Chondrocyte (in vitro differentiated cells): ENCODE results near the gene IFT80. TPM values are rescaled to one million over a fixed set of nuclear protein-coding genes. Genes with fewer than 3 reads are reported as not detected.

Experiments
- DNase-seq: peaks from one replicate; pipeline ENCODE4 v3.0.0; 2021; ENCODE audit warnings: mixed read lengths, low spot score
- H3K27ac Mint-ChIP-seq: one replicate; pipeline ENCODE4 v1.8.0; 2021; ENCODE audit warnings: mild to moderate bottlenecking, moderate library complexity, mixed read lengths; ENCODE audit not compliant: unreplicated experiment
- H3K27me3 Mint-ChIP-seq: 2 replicates; pipeline ENCODE4 v1.8.0; 2021; ENCODE audit warnings: low read depth, mixed read lengths
- H3K36me3 Mint-ChIP-seq: 2 replicates; pipeline ENCODE4 v1.8.0; 2021; ENCODE audit warnings: low read depth, mixed read lengths
- H3K4me1 Mint-ChIP-seq: 2 replicates; pipeline ENCODE4 v1.8.0; 2021; ENCODE audit warnings: low read depth, mild to moderate bottlenecking, mixed read lengths
- H3K4me3 Mint-ChIP-seq: one replicate; pipeline ENCODE4 v1.8.0; 2021; ENCODE audit warnings: mild to moderate bottlenecking, moderate library complexity, mixed read lengths; ENCODE audit not compliant: unreplicated experiment
- H3K9me3 Mint-ChIP-seq: 2 replicates; pipeline ENCODE4 v1.8.0; 2021; ENCODE audit warnings: low read depth, mixed read lengths
- total RNA-seq: library from RNA; stranded (reverse); gene quantifications from 3 replicates; pipeline ENCODE4 v1.2.1, GENCODE V29; 2021
- TF ChIP-seq, protein P1 (sequence below): fragments of 200-600 bp; sonication (generic); IDR thresholded peaks from 2 replicates; pipeline ENCODE4 v1.5.0; 2021; ENCODE audit warnings: antibody characterized with exemption, mild to moderate bottlenecking, moderate library complexity

IFT80 gene
- total RNA-seq, 1 donor from 2014 or later = 22.6 TPM

GRCh38 chr3:160287666-160288065 is 111.4 kb downstream of the IFT80 start:
- no peaks in the 10 kb centered on the region for H3K27me3 Mint-ChIP-seq
- H3K9me3 Mint-ChIP-seq = peaks cover 8% of the 10 kb centered on the region
- H3K4me3 Mint-ChIP-seq = no peak overlapping the region
- TF ChIP-seq, protein P1, sequence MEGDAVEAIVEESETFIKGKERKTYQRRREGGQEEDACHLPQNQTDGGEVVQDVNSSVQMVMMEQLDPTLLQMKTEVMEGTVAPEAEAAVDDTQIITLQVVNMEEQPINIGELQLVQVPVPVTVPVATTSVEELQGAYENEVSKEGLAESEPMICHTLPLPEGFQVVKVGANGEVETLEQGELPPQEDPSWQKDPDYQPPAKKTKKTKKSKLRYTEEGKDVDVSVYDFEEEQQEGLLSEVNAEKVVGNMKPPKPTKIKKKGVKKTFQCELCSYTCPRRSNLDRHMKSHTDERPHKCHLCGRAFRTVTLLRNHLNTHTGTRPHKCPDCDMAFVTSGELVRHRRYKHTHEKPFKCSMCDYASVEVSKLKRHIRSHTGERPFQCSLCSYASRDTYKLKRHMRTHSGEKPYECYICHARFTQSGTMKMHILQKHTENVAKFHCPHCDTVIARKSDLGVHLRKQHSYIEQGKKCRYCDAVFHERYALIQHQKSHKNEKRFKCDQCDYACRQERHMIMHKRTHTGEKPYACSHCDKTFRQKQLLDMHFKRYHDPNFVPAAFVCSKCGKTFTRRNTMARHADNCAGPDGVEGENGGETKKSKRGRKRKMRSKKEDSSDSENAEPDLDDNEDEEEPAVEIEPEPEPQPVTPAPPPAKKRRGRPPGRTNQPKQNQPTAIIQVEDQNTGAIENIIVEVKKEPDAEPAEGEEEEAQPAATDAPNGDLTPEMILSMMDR = no peak
- peaks cover 11% of the 10 kb centered on the region for H3K36me3 Mint-ChIP-seq
- H3K27ac Mint-ChIP-seq = no peak overlapping the region
- DNase-seq = no peak
- no peaks in the 10 kb centered on the region for H3K4me1 Mint-ChIP-seq

- Mint-ChIP-seq H3K4me1 (no peaks in the 10 kb centered on the region), H3K4me3 (no peak overlapping the region), H3K27me3 (no peaks in the 10 kb centered on the region), H3K27ac (no peak overlapping the region), H3K9me3 (peaks cover 8% of the 10 kb centered on the region), H3K36me3 (peaks cover 10% of the 10 kb centered on the region)
- DNase-seq = no peak
- TF ChIP-seq, protein P1 = no peak
Measured at GRCh38 chr3:160286231-160286630, 112.8 kb downstream of the IFT80 start.

- H3K9me3 Mint-ChIP-seq = no peaks in the 10 kb centered on the region
- TF ChIP-seq, protein P1 = no peak
- H3K27me3 Mint-ChIP-seq = no peaks in the 10 kb centered on the region
- no peak overlapping the region for H3K27ac Mint-ChIP-seq
- H3K36me3 Mint-ChIP-seq = peaks cover 16% of the 10 kb centered on the region
- H3K4me1 Mint-ChIP-seq = no peaks in the 10 kb centered on the region
- no peak overlapping the region for H3K4me3 Mint-ChIP-seq
- DNase-seq = no peak
Measured at GRCh38 chr3:160280836-160281235, 118.2 kb downstream of the IFT80 start.

DNA sequence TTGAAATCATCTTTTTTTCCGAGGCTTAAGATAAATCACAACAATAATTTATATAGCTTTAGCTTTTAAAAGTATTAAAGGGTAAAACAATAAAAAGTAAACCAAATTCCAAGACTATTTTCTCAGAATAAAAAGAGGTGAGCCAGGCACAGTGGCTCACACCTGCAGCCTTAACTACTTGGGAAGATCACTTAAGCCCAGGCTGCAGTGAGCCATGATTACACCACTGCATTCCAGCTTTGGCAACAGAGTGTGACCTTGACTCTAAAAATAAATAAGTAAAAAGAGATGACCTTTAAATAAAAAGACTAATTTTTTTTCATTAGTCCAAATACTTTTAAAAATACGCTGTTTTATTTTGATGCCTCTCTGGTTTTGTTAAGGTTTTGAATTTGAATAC is 119.4 kb downstream of the IFT80 start:
- Mint-ChIP-seq H3K27me3 (no peaks in the 10 kb centered on the region), H3K4me1 (no peaks in the 10 kb centered on the region), H3K9me3 (no peaks in the 10 kb centered on the region), H3K4me3 (no peak overlapping the region), H3K36me3 (peaks cover 16% of the 10 kb centered on the region), H3K27ac (no peak overlapping the region)
- no peak for DNase-seq
- TF ChIP-seq, protein P1 = no peak

DNA sequence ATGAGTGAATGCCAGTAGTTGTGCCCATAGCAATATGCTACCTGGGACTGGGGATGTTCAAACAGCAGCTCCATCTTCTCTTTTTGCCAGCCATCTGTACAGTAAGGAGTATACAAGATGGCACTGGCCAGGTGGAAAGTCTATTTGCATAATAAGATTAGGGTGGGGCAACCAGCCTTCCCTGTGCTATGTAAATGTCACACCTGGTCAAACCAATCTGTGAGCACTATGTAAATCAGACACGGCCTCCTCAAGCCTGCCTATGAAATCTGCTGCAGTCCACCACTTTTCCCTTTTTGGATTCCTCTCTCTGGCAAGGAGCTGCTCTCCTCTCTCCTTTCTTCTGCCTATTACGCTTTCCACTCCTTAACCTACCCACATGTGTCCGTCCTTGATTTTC is 120.8 kb downstream of the IFT80 start:
- TF ChIP-seq, protein P1 = no peak
- Mint-ChIP-seq H3K36me3 (peaks cover 22% of the 10 kb centered on the region), H3K4me1 (no peaks in the 10 kb centered on the region), H3K27me3 (no peaks in the 10 kb centered on the region), H3K9me3 (no peaks in the 10 kb centered on the region), H3K27ac (no peak overlapping the region), H3K4me3 (no peak overlapping the region)
- DNase-seq = no peak
